B cell (primary cell): ENCODE results near the gene RAMP2. TPM values are rescaled to one million over a fixed set of nuclear protein-coding genes. Genes with fewer than 3 reads are reported as not detected.

ENCODE experiments used
- ATAC-seq: fragments of 200-7000 bp; cut with Tn5 transposase; one replicate; pipeline ENCODE4 v1.10.0; 2021; ENCODE audit warnings: low read depth, mild to moderate bottlenecking, moderate number of reproducible peaks, moderate library complexity
- CTCF ChIA-PET: fragments of 350-600 bp; sonication (Branson Sonifier 250); formaldehyde crosslinking; loops from one replicate; lab custom pipeline; 2021; ENCODE audit warnings: antibody characterized with exemption, inconsistent platforms; lab: Charles Lee
- POLR2A ChIA-PET: fragments of 350-600 bp; sonication (Branson Sonifier 250); formaldehyde crosslinking; loops from one replicate; lab custom pipeline; 2021; ENCODE audit warnings: antibody characterized with exemption; lab: Charles Lee
- DNase-seq: peaks from one replicate; pipeline ENCODE4 v3.0.0; 2013
- H2AFZ ChIP-seq: 2 replicates; pipeline ENCODE4 v1.6.1; 2012; ENCODE audit warnings: mild to moderate bottlenecking, low read depth, low read length; ENCODE audit not compliant: insufficient read depth, poor library complexity, severe bottlenecking
- H3K27ac ChIP-seq, 2 donors: 1 replicate in 1 of 2; 2 replicates in 1 of 2; pipeline ENCODE4 v1.5.1; 2012 to 2013; ENCODE audit warnings: low read length in 2 of 2, mild to moderate bottlenecking in 2 of 2, moderate library complexity in 1 of 2
- H3K27me3 ChIP-seq, 4 experiments: fragments of 200-600 bp in 1 of 4; sonication (generic) in 1 of 4; replicated peaks in 1 of 4; 1 replicate in 2 of 4; 2 replicates in 2 of 4; pipeline versions ENCODE4 v1.6.1 to v1.7.0; 2013 to 2016; ENCODE audit warnings: low read length in 3 of 4, mild to moderate bottlenecking in 2 of 4, mixed read lengths in 1 of 4, moderate library complexity in 1 of 4; ENCODE audit not compliant: insufficient read depth in 4 of 4, control insufficient read depth in 3 of 4; ENCODE audit errors: control extremely low read depth in 1 of 4
- H3K36me3 ChIP-seq, 2 experiments: replicated peaks in 1 of 2; 1 replicate in 1 of 2; 2 replicates in 1 of 2; pipeline versions ENCODE4 v1.6.1 to v1.7.1; 2013; ENCODE audit warnings: low read length in 1 of 2; ENCODE audit not compliant: insufficient read depth in 2 of 2, control insufficient read depth in 1 of 2; ENCODE audit errors: control extremely low read depth in 1 of 2, extremely low read depth in 1 of 2
- H3K4me1 ChIP-seq, 2 donors: fragments of 200-600 bp in 1 of 2; sonication (generic) in 1 of 2; 1 replicate in 1 of 2; 2 replicates in 1 of 2; pipeline versions ENCODE4 v1.5.1 to v1.6.1; 2013 to 2017; ENCODE audit warnings: low read length in 2 of 2; ENCODE audit not compliant: control insufficient read depth in 2 of 2, insufficient read depth in 2 of 2
- H3K4me2 ChIP-seq: replicated peaks from 2 replicates; pipeline ENCODE3; 2012; ENCODE audit warnings: mild to moderate bottlenecking, low read depth, low read length; ENCODE audit not compliant: poor library complexity, severe bottlenecking
- H3K4me3 ChIP-seq, 5 experiments: fragments of 200-600 bp in 1 of 5; sonication (generic) in 1 of 5; 1 replicate in 3 of 5; 2 replicates in 2 of 5; pipeline versions ENCODE4 v1.5.1 to v1.7.0; 2011 to 2016; ENCODE audit warnings: low read length in 4 of 5, mild to moderate bottlenecking in 4 of 5, low read depth in 2 of 5, control low read depth in 1 of 5, moderate library complexity in 1 of 5; ENCODE audit not compliant: insufficient read depth in 1 of 5; ENCODE audit errors: control extremely low read depth in 1 of 5, extremely low read depth in 1 of 5
- H3K79me2 ChIP-seq: fragments of 200-600 bp; sonication (generic); one replicate; pipeline ENCODE4 v1.6.0; 2016; ENCODE audit warnings: low read length; ENCODE audit not compliant: control insufficient read depth, insufficient read depth
- H3K9ac ChIP-seq: fragments of 200-600 bp; sonication (generic); 2 replicates; pipeline ENCODE4 v1.6.1; 2017; ENCODE audit warnings: mild to moderate bottlenecking, low read length, moderate library complexity
- H3K9me3 ChIP-seq, 3 donors: one replicate each; pipeline versions ENCODE4 v1.6.1 to v1.7.1; 2013; ENCODE audit warnings: low read length in 2 of 3; ENCODE audit not compliant: control insufficient read depth in 2 of 3, insufficient read depth in 1 of 3; ENCODE audit errors: control extremely low read depth in 1 of 3
- H4K20me1 ChIP-seq: 2 replicates; pipeline ENCODE4 v1.6.0; 2012; ENCODE audit warnings: mild to moderate bottlenecking, low read length; ENCODE audit not compliant: insufficient read depth, control insufficient read depth, poor library complexity, severe bottlenecking
- H3K27ac Mint-ChIP-seq: one replicate; pipeline ENCODE4 v1.8.0; 2021; ENCODE audit warnings: mixed read lengths
- H3K27me3 Mint-ChIP-seq: one replicate; pipeline ENCODE4 v1.8.0; 2021; ENCODE audit warnings: mixed read lengths
- H3K4me1 Mint-ChIP-seq: one replicate; pipeline ENCODE4 v1.8.0; 2021; ENCODE audit warnings: mixed read lengths
- H3K4me3 Mint-ChIP-seq: one replicate; pipeline ENCODE4 v1.8.0; 2021; ENCODE audit warnings: mixed read lengths
- H3K9me3 Mint-ChIP-seq: one replicate; pipeline ENCODE4 v1.8.0; 2022; ENCODE audit warnings: mixed read lengths; ENCODE audit not compliant: insufficient read depth
- CTCF ChIP-seq: fragments of 200-600 bp; IDR thresholded peaks from one replicate; pipeline ENCODE4 v1.8.0; 2022; ENCODE audit warnings: antibody characterized with exemption, mild to moderate bottlenecking
- WGBS: methylation state at CpG from one replicate; pipeline ENCODE4 v1.1.5; 2013; ENCODE audit warnings: missing lambda C conversion rate; ENCODE audit not compliant: insufficient coverage; 5-methylcytosine and 5-hydroxymethylcytosine counted together
- intact Hi-C: fragments of 100-400 bp; cut with micrococcal nuclease; formaldehyde crosslinking; loops from one replicate; pipeline ENCODE4 v1.10.0; 2022
- polyA plus RNA-seq: library from polyadenylated mRNA; depleted of rRNA; stranded (reverse); fragments of >200 nt; gene quantifications from 2 replicates; pipeline ENCODE4 v1.2.3, GENCODE V29; 2012
- small RNA-seq: library from RNA; depleted of rRNA; stranded (forward); fragments of <200 nt; gene quantifications from one replicate; pipeline ENCODE3, GENCODE V24; 2012; ENCODE audit warnings: low replicate concordance, low read depth; ENCODE audit not compliant: insufficient read length
- total RNA-seq, 2 donors: library from RNA; stranded (reverse); fragments of 120-200 nt in 1 of 2; gene quantifications; 1 replicate in 1 of 2; 2 replicates in 1 of 2; pipeline versions ENCODE4 v1.2.3 to v1.2.4, GENCODE V29; 2013 to 2022

The RAMP2 gene
- total and polyA plus RNA-seq, 2 donors (not counting 1 experiment from before 2014, with no cell fraction given), result not detected

GRCh38 chr17:42809250-42809649, 48.2 kb downstream of the RAMP2 start:
- no peak overlapping the region for H3K4me3 ChIP-seq
- peaks cover 3 to 32% of the 10 kb centered on the region in 2 experiments for H3K36me3 ChIP-seq
- ChIA-PET POLR2A (no interaction called here), CTCF (interaction anchor here (0.5 kb wide), 1 partner anchor 265 kb away, joined by 4 read pairs; no protein-coding TSS in a partner anchor)
- ATAC-seq (no peak), DNase-seq (no peak)
- no peaks in the 10 kb centered on the region for H4K20me1 ChIP-seq
- no peak overlapping the region for H3K4me2 ChIP-seq
- no peaks in the 10 kb centered on the region for H3K9me3 ChIP-seq
- H3K27me3 ChIP-seq, result no peaks in the 10 kb centered on the region
- no peak for TF ChIP-seq CTCF
- Mint-ChIP-seq H3K27ac (no peak overlapping the region), H3K27me3 (no peaks in the 10 kb centered on the region), H3K4me3 (no peak overlapping the region), H3K4me1 (no peaks in the 10 kb centered on the region), H3K9me3 (no peaks in the 10 kb centered on the region)
- no peak overlapping the region for H2AFZ ChIP-seq
- H3K4me1 ChIP-seq, result no peaks in the 10 kb centered on the region
- no peak overlapping the region for H3K27ac ChIP-seq
- no CpG with 5 or more reads among the region's 3 CpGs for WGBS
- H3K79me2 ChIP-seq, result no peaks in the 10 kb centered on the region
- H3K9ac ChIP-seq, result no peak overlapping the region
- intact Hi-C loops, result no loop called here

Small RNA genes lying within 50 kb of the gene (small RNA-seq; reads per million reads assigned to genes)
- gene HMGN2P15, result not detected

Other genes with a start within 250 kb of the RAMP2 start
- 44.8 and 47.1 TPM in 2 replicates for gene NAGLU, start 225.0 kb upstream of the RAMP2 start, total RNA-seq
- 43.4 and 52.4 TPM in 2 replicates for gene NAGLU, start 225.0 kb upstream of the RAMP2 start, polyA plus RNA-seq
- gene HSD17B1, start 208.3 kb upstream of the RAMP2 start, total RNA-seq, result 2.0 and 3.3 TPM in 2 replicates
- gene HSD17B1, start 208.3 kb upstream of the RAMP2 start, polyA plus RNA-seq, result 1.3 and 1.5 TPM in 2 replicates
- 76.6 and 82.4 TPM in 2 replicates for gene COASY, start 199.1 kb upstream of the RAMP2 start, total RNA-seq
- 55.9 and 82.3 TPM in 2 replicates for gene COASY, start 199.1 kb upstream of the RAMP2 start, polyA plus RNA-seq
- gene MLX, start 194.1 kb upstream of the RAMP2 start, total RNA-seq, result 66.6 and 71.5 TPM in 2 replicates
- 57.3 and 62.4 TPM in 2 replicates for gene MLX, start 194.1 kb upstream of the RAMP2 start, polyA plus RNA-seq
- 7.9 and 10.4 TPM in 2 replicates for gene PSMC3IP, start 183.5 kb upstream of the RAMP2 start, total RNA-seq
- gene PSMC3IP, start 183.5 kb upstream of the RAMP2 start, polyA plus RNA-seq, result 2.8 and 3.2 TPM in 2 replicates
- 103 and 108 TPM in 2 replicates for gene RETREG3, start 151.9 kb upstream of the RAMP2 start, total RNA-seq
- gene RETREG3, start 151.9 kb upstream of the RAMP2 start, polyA plus RNA-seq, result 43.1 and 44.1 TPM in 2 replicates
- gene TUBG1, start 151.5 kb upstream of the RAMP2 start, total RNA-seq, result 15.7 and 17.2 TPM in 2 replicates
- 12.3 and 19.5 TPM in 2 replicates for gene TUBG1, start 151.5 kb upstream of the RAMP2 start, polyA plus RNA-seq
- 18.3 and 19.0 TPM in 2 replicates for gene TUBG2, start 101.9 kb upstream of the RAMP2 start, total RNA-seq
- gene TUBG2, start 101.9 kb upstream of the RAMP2 start, polyA plus RNA-seq, result 11.9 and 16.7 TPM in 2 replicates
- 0.44 and 0.97 TPM in 2 replicates for gene PLEKHH3, start 84.2 kb upstream of the RAMP2 start, total RNA-seq
- 0.67 and 1.4 TPM in 2 replicates for gene PLEKHH3, start 84.2 kb upstream of the RAMP2 start, polyA plus RNA-seq
- 0.49 and 0.80 TPM in 2 replicates for gene CCR10, start 79.4 kb upstream of the RAMP2 start, total RNA-seq
- gene CCR10, start 79.4 kb upstream of the RAMP2 start, polyA plus RNA-seq, result 1.8 and 2.7 TPM in 2 replicates
- gene CNTNAP1, start 78.7 kb upstream of the RAMP2 start, total RNA-seq, result 4.7 and 6.7 TPM in 2 replicates
- 3.5 and 4.9 TPM in 2 replicates for gene CNTNAP1, start 78.7 kb upstream of the RAMP2 start, polyA plus RNA-seq
- 169 and 180 TPM in 2 replicates for gene EZH1, start 16.2 kb upstream of the RAMP2 start, total RNA-seq
- gene EZH1, start 16.2 kb upstream of the RAMP2 start, polyA plus RNA-seq, result 115 and 195 TPM in 2 replicates
- gene VPS25, start 12.2 kb downstream of the RAMP2 start, total RNA-seq, result 38.7 and 38.8 TPM in 2 replicates
- 30.6 and 40.5 TPM in 2 replicates for gene VPS25, start 12.2 kb downstream of the RAMP2 start, polyA plus RNA-seq
- gene WNK4, start 19.4 kb downstream of the RAMP2 start, total RNA-seq, result 0.12 and 0.44 TPM in 2 replicates
- 0.03 and 0.06 TPM in 2 replicates for gene WNK4, start 19.4 kb downstream of the RAMP2 start, polyA plus RNA-seq
- gene COA3, start 37.5 kb downstream of the RAMP2 start, total RNA-seq, result 31.9 and 32.1 TPM in 2 replicates
- 7.5 and 18.5 TPM in 2 replicates for gene COA3, start 37.5 kb downstream of the RAMP2 start, polyA plus RNA-seq
- gene CNTD1, start 37.6 kb downstream of the RAMP2 start, total RNA-seq, result not detected in 2 replicates
- gene CNTD1, start 37.6 kb downstream of the RAMP2 start, polyA plus RNA-seq, result not detected in 2 replicates
- 111 and 126 TPM in 2 replicates for gene BECN1, start 63.1 kb downstream of the RAMP2 start, total RNA-seq
- 61.3 and 71.2 TPM in 2 replicates for gene BECN1, start 63.1 kb downstream of the RAMP2 start, polyA plus RNA-seq
- 70.3 and 76.2 TPM in 2 replicates for gene PSME3, start 72.2 kb downstream of the RAMP2 start, total RNA-seq
- 43.4 and 55.1 TPM in 2 replicates for gene PSME3, start 72.2 kb downstream of the RAMP2 start, polyA plus RNA-seq
- 3.8 and 4.1 TPM in 2 replicates for gene AOC2, start 83.4 kb downstream of the RAMP2 start, total RNA-seq
- 1.9 and 2.6 TPM in 2 replicates for gene AOC2, start 83.4 kb downstream of the RAMP2 start, polyA plus RNA-seq
- 0.75 and 1.2 TPM in 2 replicates for gene AOC3, start 90.0 kb downstream of the RAMP2 start, total RNA-seq
- gene AOC3, start 90.0 kb downstream of the RAMP2 start, polyA plus RNA-seq, result 1.5 and 2.7 TPM in 2 replicates
- gene G6PC1, start 139.6 kb downstream of the RAMP2 start, total RNA-seq, result not detected in 2 replicates
- gene G6PC1, start 139.6 kb downstream of the RAMP2 start, polyA plus RNA-seq, result not detected in 2 replicates
- gene AARSD1, start 203.2 kb downstream of the RAMP2 start, total RNA-seq, result 56.5 and 67.4 TPM in 2 replicates
- gene AARSD1, start 203.2 kb downstream of the RAMP2 start, polyA plus RNA-seq, result 60.0 and 66.9 TPM in 2 replicates
- 0.94 and 1.1 TPM in 2 replicates for gene PTGES3L, start 218.9 kb downstream of the RAMP2 start, total RNA-seq
- 0.59 and 1.0 TPM in 2 replicates for gene PTGES3L, start 218.9 kb downstream of the RAMP2 start, polyA plus RNA-seq
- gene RUNDC1, start 219.3 kb downstream of the RAMP2 start, total RNA-seq, result 43.7 and 45.6 TPM in 2 replicates
- 12.8 and 14.6 TPM in 2 replicates for gene RUNDC1, start 219.3 kb downstream of the RAMP2 start, polyA plus RNA-seq
- gene RPL27, start 237.2 kb downstream of the RAMP2 start, total RNA-seq, result 925 and 1,087 TPM in 2 replicates
- 2,804 and 3,493 TPM in 2 replicates for gene RPL27, start 237.2 kb downstream of the RAMP2 start, polyA plus RNA-seq
- gene IFI35, start 245.6 kb downstream of the RAMP2 start, total RNA-seq, result 34.7 and 37.2 TPM in 2 replicates
- gene IFI35, start 245.6 kb downstream of the RAMP2 start, polyA plus RNA-seq, result 42.2 and 42.6 TPM in 2 replicates